T-cell (primary cell): ENCODE measurements around the gene EVPL. TPM values are rescaled to one million over a fixed set of nuclear protein-coding genes. Genes with fewer than 3 reads are reported as not detected.

ENCODE experiments used
- ATAC-seq, 4 experiments: fragments of 200-7000 bp in 3 of 4; fragments of 150-1000 bp in 1 of 4; cut with Tn5 transposase; replicated peaks in 1 of 4; 1 replicate in 3 of 4; 2 replicates in 1 of 4; pipeline ENCODE4 v1.10.0; 2021; ENCODE audit warnings: moderate library complexity in 3 of 4, mild to moderate bottlenecking in 2 of 4, moderate number of reproducible peaks in 1 of 4
- CTCF ChIA-PET, 2 donors: fragments of 300-600 bp; sonication (Branson Sonifier 250); formaldehyde crosslinking; loops; one replicate each; lab custom pipeline; 2022; ENCODE audit warnings: antibody characterized with exemption in 2 of 2; lab: Charles Lee
- POLR2A ChIA-PET, 2 donors: fragments of 300-600 bp; sonication (Branson Sonifier 250); formaldehyde crosslinking; loops; one replicate each; lab custom pipeline; 2022; ENCODE audit warnings: antibody characterized with exemption in 2 of 2; lab: Charles Lee
- DNase-seq, 35 experiments: peaks; one replicate each; pipeline versions ENCODE4 v3.0.0 to v3.0.0-alpha.2; 2013 to 2023
- H3K27ac ChIP-seq: one replicate; pipeline ENCODE4 v1.5.1; 2013; ENCODE audit warnings: low read length
- H3K27me3 ChIP-seq, 2 experiments: replicated peaks in 1 of 2; 1 replicate in 1 of 2; 2 replicates in 1 of 2; pipeline versions ENCODE4 v1.6.1 to v1.7.0; 2013; ENCODE audit warnings: low read length in 1 of 2, mixed read lengths in 1 of 2; ENCODE audit not compliant: control insufficient read depth in 2 of 2, insufficient read depth in 2 of 2; ENCODE audit errors: extremely low read depth in 1 of 2
- H3K36me3 ChIP-seq, 2 donors: 1 replicate in 1 of 2; 2 replicates in 1 of 2; pipeline versions ENCODE4 v1.6.1 to v1.7.0; 2013; ENCODE audit warnings: low read length in 1 of 2; ENCODE audit not compliant: control insufficient read depth in 2 of 2, insufficient read depth in 1 of 2; ENCODE audit errors: extremely low read depth in 1 of 2
- H3K4me1 ChIP-seq, 2 experiments: 1 replicate in 1 of 2; 2 replicates in 1 of 2; pipeline versions ENCODE4 v1.6.1 to v1.7.0; 2013; ENCODE audit warnings: low read length in 2 of 2, mixed read lengths in 1 of 2; ENCODE audit not compliant: insufficient read depth in 2 of 2, control insufficient read depth in 1 of 2; ENCODE audit errors: extremely low read depth in 1 of 2
- H3K4me3 ChIP-seq, 2 donors: 1 replicate in 1 of 2; 2 replicates in 1 of 2; pipeline versions ENCODE4 v1.5.1 to v1.7.0; 2013; ENCODE audit warnings: mild to moderate bottlenecking in 2 of 2, low read length in 1 of 2, moderate library complexity in 1 of 2; ENCODE audit not compliant: control insufficient read depth in 1 of 2; ENCODE audit errors: extremely low read depth in 1 of 2
- H3K9me3 ChIP-seq: 2 replicates; pipeline ENCODE4 v1.7.0; 2013
- H3K27ac Mint-ChIP-seq, 2 donors: one replicate each; pipeline ENCODE4 v1.8.0; 2020 to 2021; ENCODE audit warnings: mild to moderate bottlenecking in 2 of 2, mixed read lengths in 2 of 2
- H3K27me3 Mint-ChIP-seq, 2 donors: one replicate each; pipeline ENCODE4 v1.8.0; 2021 to 2022; ENCODE audit warnings: mixed read lengths in 2 of 2
- H3K36me3 Mint-ChIP-seq: one replicate; pipeline ENCODE4 v1.8.0; 2021; ENCODE audit warnings: mixed read lengths
- H3K4me1 Mint-ChIP-seq, 3 donors: one replicate each; pipeline ENCODE4 v1.8.0; 2020 to 2022; ENCODE audit warnings: mixed read lengths in 3 of 3, mild to moderate bottlenecking in 1 of 3
- H3K4me3 Mint-ChIP-seq, 3 donors: one replicate each; pipeline ENCODE4 v1.8.0; 2020 to 2022; ENCODE audit warnings: mild to moderate bottlenecking in 3 of 3, mixed read lengths in 3 of 3, moderate library complexity in 3 of 3
- H3K9me3 Mint-ChIP-seq, 3 donors: one replicate each; pipeline ENCODE4 v1.8.0; 2020 to 2022; ENCODE audit warnings: mixed read lengths in 3 of 3
- WGBS: methylation state at CpG from one replicate; pipeline ENCODE4 v1.1.5; 2013; ENCODE audit warnings: missing lambda C conversion rate; ENCODE audit not compliant: insufficient coverage; 5-methylcytosine and 5-hydroxymethylcytosine counted together
- total RNA-seq, 35 experiments: library from RNA in 6 of 35; stranded (reverse) in 6 of 35; fragments of 120-200 nt in 1 of 35; gene quantifications; one replicate each; pipeline versions ENCODE4 v1.2.1 to v1.2.4 and lab custom pipeline; 2013 to 2026

Gene EVPL
- total RNA-seq, 5 donors from 2014 or later (not counting 1 experiment from before 2014, with no cell fraction given), result 0.58 to 1.0 (median 0.72) TPM

DNA sequence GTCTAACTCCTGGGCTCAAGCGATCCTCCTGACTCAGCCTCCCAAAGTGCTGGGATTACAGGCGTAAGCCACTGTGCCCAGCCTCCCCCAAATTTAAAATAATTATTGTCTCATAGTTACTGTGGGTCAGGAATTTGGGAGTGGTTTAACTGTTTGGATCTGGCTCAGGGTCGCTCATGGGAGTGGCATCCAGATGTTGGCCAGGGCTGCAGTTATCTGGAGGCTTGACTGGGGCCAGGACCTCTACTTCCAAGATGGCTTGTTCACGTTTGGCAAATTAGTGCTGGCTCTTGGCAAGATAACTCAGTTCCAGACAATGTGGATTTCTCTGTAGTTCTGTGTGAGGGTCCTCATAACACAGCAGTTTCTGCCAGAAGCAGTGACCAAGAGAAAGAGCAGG lies 40.1 kb downstream of the EVPL start:
- DNase-seq (no peak), ATAC-seq (no peak)
- ChIA-PET CTCF (no interaction called here), POLR2A (no interaction called here)
- H3K4me1 Mint-ChIP-seq, result no peaks in the 10 kb centered on the region
- no peak overlapping the region for H3K4me3 ChIP-seq
- H3K27me3 ChIP-seq, result no peaks in the 10 kb centered on the region
- no peaks in the 10 kb centered on the region for H3K27me3 Mint-ChIP-seq
- peaks cover 9% of the 10 kb centered on the region for H3K36me3 Mint-ChIP-seq
- H3K27ac Mint-ChIP-seq, result no peak overlapping the region
- no peak overlapping the region for H3K27ac ChIP-seq
- no peaks in the 10 kb centered on the region for H3K4me1 ChIP-seq
- no peaks in the 10 kb centered on the region for H3K9me3 ChIP-seq
- peaks cover 0 to 3% of the 10 kb centered on the region in 2 donors for H3K36me3 ChIP-seq
- H3K4me3 Mint-ChIP-seq, result no peak overlapping the region
- WGBS, result 97% methylated on average over 2 of the region's 4 CpGs
- H3K9me3 Mint-ChIP-seq, result no peaks in the 10 kb centered on the region

DNA sequence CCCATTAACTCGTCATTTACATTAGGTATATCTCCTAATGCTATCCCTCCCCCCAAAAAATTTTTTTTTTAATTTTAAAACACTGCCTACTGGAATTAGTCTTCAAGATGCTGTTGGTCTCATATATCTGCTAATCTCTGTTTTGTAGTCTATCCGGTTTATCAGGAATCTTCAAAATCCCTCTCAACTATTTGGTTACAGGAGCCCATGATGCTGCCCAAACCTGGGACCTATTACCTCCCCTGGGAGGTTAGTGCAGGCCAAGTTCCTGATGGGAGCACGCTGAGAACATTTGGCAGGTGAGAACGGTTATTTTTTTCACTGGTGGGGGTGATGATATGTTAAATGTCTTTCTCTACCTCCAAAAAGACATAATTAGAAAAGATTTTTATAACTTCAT lies 41.1 kb downstream of the EVPL start:
- WGBS, result 100% methylated on average over 1 of the region's 4 CpGs
- Histone ChIP-seq H3K27me3 (no peaks in the 10 kb centered on the region), H3K4me1 (no peaks in the 10 kb centered on the region), H3K36me3 (no peaks in the 10 kb centered on the region), H3K9me3 (no peaks in the 10 kb centered on the region), H3K27ac (no peak overlapping the region), H3K4me3 (no peak overlapping the region)
- H3K4me1 Mint-ChIP-seq, result peaks cover 0 to 4% (median 1%) of the 10 kb centered on the region in 3 donors
- H3K9me3 Mint-ChIP-seq, result no peaks in the 10 kb centered on the region
- no peak for DNase-seq
- no peak overlapping the region for H3K27ac Mint-ChIP-seq
- peaks cover 4% of the 10 kb centered on the region for H3K36me3 Mint-ChIP-seq
- CTCF ChIA-PET, result no interaction called here
- no peak for ATAC-seq
- H3K27me3 Mint-ChIP-seq, result no peaks in the 10 kb centered on the region
- H3K4me3 Mint-ChIP-seq, result no peak overlapping the region
- POLR2A ChIA-PET, result no interaction called here

DNA sequence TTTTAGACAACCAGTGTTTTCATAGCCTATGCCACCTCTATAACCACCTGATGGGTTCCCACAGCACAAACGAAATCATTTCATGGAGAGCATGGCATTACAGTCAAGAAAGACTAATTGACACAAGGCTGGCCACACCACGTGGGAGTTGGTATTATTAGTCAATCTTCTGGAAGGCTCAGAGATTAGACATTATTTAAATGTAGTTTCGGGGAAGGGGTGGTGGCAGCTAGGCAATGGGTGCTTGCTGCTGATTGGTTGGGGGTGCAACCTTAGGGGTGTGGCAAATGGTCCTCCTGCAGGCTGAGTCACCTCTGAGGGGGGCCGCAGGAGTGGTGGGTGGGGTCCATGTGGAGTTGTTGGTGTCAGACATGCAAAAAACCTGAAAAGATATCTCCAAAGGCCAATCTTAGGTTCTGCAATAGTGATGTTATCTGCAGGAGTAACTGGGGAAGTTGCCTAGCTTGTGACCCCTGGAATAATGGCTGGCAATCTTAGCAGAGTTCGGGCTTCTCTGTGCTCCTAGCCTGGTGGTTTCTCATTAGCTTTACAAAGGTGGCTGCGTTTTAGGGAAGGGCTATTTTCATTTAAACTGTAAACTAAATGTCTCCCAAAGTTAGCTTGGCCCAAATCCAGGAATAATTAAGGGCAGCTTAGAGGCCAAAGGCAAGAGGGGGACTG lies 43.5 kb downstream of the EVPL start:
- POLR2A ChIA-PET, result interaction anchor here in 1 of 2 donors (0.6 kb wide), 1 partner anchor 62 kb away, joined by 5 read pairs; no protein-coding TSS in a partner anchor
- peaks cover 4% of the 10 kb centered on the region for H3K36me3 Mint-ChIP-seq
- Histone ChIP-seq H3K27me3 (no peaks in the 10 kb centered on the region), H3K9me3 (no peaks in the 10 kb centered on the region), H3K4me1 (peaks cover 0 to 12% of the 10 kb centered on the region in 2 experiments), H3K36me3 (no peaks in the 10 kb centered on the region), H3K4me3 (no peak overlapping the region), H3K27ac (no peak overlapping the region)
- no peak for ATAC-seq
- H3K9me3 Mint-ChIP-seq, result no peaks in the 10 kb centered on the region
- H3K27me3 Mint-ChIP-seq, result no peaks in the 10 kb centered on the region
- CTCF ChIA-PET, result interaction anchor here in 1 of 2 donors (0.6 kb wide), 1 partner anchor 195 kb away, joined by 3 read pairs; no protein-coding TSS in a partner anchor
- peak in 3 of 35 experiments; percentile 15 to 27 (median 19) for DNase-seq
- WGBS, result 81% methylated on average over 4 of the region's 6 CpGs
- no peak overlapping the region for H3K27ac Mint-ChIP-seq
- H3K4me1 Mint-ChIP-seq, result peaks cover 15 to 16% (median 16%) of the 10 kb centered on the region in 3 donors
- H3K4me3 Mint-ChIP-seq, result no peak overlapping the region

GRCh38 chr17:75981019-75981615 lies 46.0 kb downstream of the EVPL start:
- Histone ChIP-seq H3K4me3 (no peak overlapping the region), H3K9me3 (no peaks in the 10 kb centered on the region), H3K36me3 (no peaks in the 10 kb centered on the region), H3K27me3 (no peaks in the 10 kb centered on the region), H3K4me1 (peaks cover 5 to 18% of the 10 kb centered on the region in 2 experiments), H3K27ac (no peak overlapping the region)
- peak overlapping the region; percentile 92 to 99 (median 95) for H3K4me3 Mint-ChIP-seq
- H3K9me3 Mint-ChIP-seq, result no peaks in the 10 kb centered on the region
- ChIA-PET CTCF (interaction anchor here in 1 of 2 donors (0.7 kb wide), 3 partner anchors 73 to 377 kb away, joined by 3 to 6 read pairs (median 4); no protein-coding TSS in a partner anchor), POLR2A (interaction anchor here in 1 of 2 donors (0.7 kb wide), 2 partner anchors 16 to 19 kb away, joined by 3 to 12 read pairs; no protein-coding TSS in a partner anchor)
- DNase-seq (no peak), ATAC-seq (no peak)
- peak overlapping the region in 1 of 2 donors; percentile 99 for H3K27ac Mint-ChIP-seq
- H3K4me1 Mint-ChIP-seq, result peaks cover 33 to 35% (median 34%) of the 10 kb centered on the region in 3 donors
- 94% methylated on average over 6 of the region's 7 CpGs for WGBS
- no peaks in the 10 kb centered on the region for H3K27me3 Mint-ChIP-seq
- H3K36me3 Mint-ChIP-seq, result no peaks in the 10 kb centered on the region

GRCh38 chr17:75980188-75981018 lies 46.7 kb downstream of the EVPL start:
- Mint-ChIP-seq H3K27me3 (no peaks in the 10 kb centered on the region), H3K9me3 (no peaks in the 10 kb centered on the region), H3K27ac (peak overlapping the region; percentile 99 to 100), H3K4me3 (peak overlapping the region; percentile 92 to 99 (median 95)), H3K36me3 (no peaks in the 10 kb centered on the region), H3K4me1 (peaks cover 40 to 42% (median 41%) of the 10 kb centered on the region in 3 donors)
- Histone ChIP-seq H3K4me3 (peak overlapping the region; percentile 96 to 99), H3K27me3 (no peaks in the 10 kb centered on the region), H3K36me3 (no peaks in the 10 kb centered on the region), H3K27ac (peak overlapping the region; percentile 90), H3K9me3 (no peaks in the 10 kb centered on the region), H3K4me1 (peaks cover 5 to 18% of the 10 kb centered on the region in 2 experiments)
- 100% methylated on average over 1 of the region's 18 CpGs for WGBS
- CTCF ChIA-PET, result interaction anchor here in 1 of 2 donors (0.7 to 0.8 kb wide), 3 partner anchors 29 to 377 kb away, joined by 3 to 6 read pairs (median 5); no protein-coding TSS in a partner anchor
- no peak for DNase-seq
- POLR2A ChIA-PET, result interaction anchor here in 1 of 2 donors (0.7 kb wide), 1 partner anchor 43 kb away, joined by 4 read pairs; no protein-coding TSS in a partner anchor
- ATAC-seq, result no peak
